B cell (primary cell): ENCODE measurements around the gene HS1BP3. TPM values are rescaled to one million over a fixed set of nuclear protein-coding genes. Genes with fewer than 3 reads are reported as not detected.

Experiments used
- ATAC-seq: fragments of 200-7000 bp; cut with Tn5 transposase; one replicate; pipeline ENCODE4 v1.10.0; 2021; ENCODE audit warnings: low read depth, mild to moderate bottlenecking, moderate number of reproducible peaks, moderate library complexity
- CTCF ChIA-PET: fragments of 350-600 bp; sonication (Branson Sonifier 250); formaldehyde crosslinking; loops from one replicate; lab custom pipeline; 2021; ENCODE audit warnings: antibody characterized with exemption, inconsistent platforms; lab: Charles Lee
- POLR2A ChIA-PET: fragments of 350-600 bp; sonication (Branson Sonifier 250); formaldehyde crosslinking; loops from one replicate; lab custom pipeline; 2021; ENCODE audit warnings: antibody characterized with exemption; lab: Charles Lee
- DNase-seq: peaks from one replicate; pipeline ENCODE4 v3.0.0; 2013
- H2AFZ ChIP-seq: 2 replicates; pipeline ENCODE4 v1.6.1; 2012; ENCODE audit warnings: mild to moderate bottlenecking, low read depth, low read length; ENCODE audit not compliant: insufficient read depth, poor library complexity, severe bottlenecking
- H3K27ac ChIP-seq, 2 donors: 1 replicate in 1 of 2; 2 replicates in 1 of 2; pipeline ENCODE4 v1.5.1; 2012 to 2013; ENCODE audit warnings: low read length in 2 of 2, mild to moderate bottlenecking in 2 of 2, moderate library complexity in 1 of 2
- H3K27me3 ChIP-seq, 4 experiments: fragments of 200-600 bp in 1 of 4; sonication (generic) in 1 of 4; replicated peaks in 1 of 4; 1 replicate in 2 of 4; 2 replicates in 2 of 4; pipeline versions ENCODE4 v1.6.1 to v1.7.0; 2013 to 2016; ENCODE audit warnings: low read length in 3 of 4, mild to moderate bottlenecking in 2 of 4, mixed read lengths in 1 of 4, moderate library complexity in 1 of 4; ENCODE audit not compliant: insufficient read depth in 4 of 4, control insufficient read depth in 3 of 4; ENCODE audit errors: control extremely low read depth in 1 of 4
- H3K36me3 ChIP-seq, 2 experiments: replicated peaks in 1 of 2; 1 replicate in 1 of 2; 2 replicates in 1 of 2; pipeline versions ENCODE4 v1.6.1 to v1.7.1; 2013; ENCODE audit warnings: low read length in 1 of 2; ENCODE audit not compliant: insufficient read depth in 2 of 2, control insufficient read depth in 1 of 2; ENCODE audit errors: control extremely low read depth in 1 of 2, extremely low read depth in 1 of 2
- H3K4me1 ChIP-seq, 2 donors: fragments of 200-600 bp in 1 of 2; sonication (generic) in 1 of 2; 1 replicate in 1 of 2; 2 replicates in 1 of 2; pipeline versions ENCODE4 v1.5.1 to v1.6.1; 2013 to 2017; ENCODE audit warnings: low read length in 2 of 2; ENCODE audit not compliant: control insufficient read depth in 2 of 2, insufficient read depth in 2 of 2
- H3K4me2 ChIP-seq: replicated peaks from 2 replicates; pipeline ENCODE3; 2012; ENCODE audit warnings: mild to moderate bottlenecking, low read depth, low read length; ENCODE audit not compliant: poor library complexity, severe bottlenecking
- H3K4me3 ChIP-seq, 5 experiments: fragments of 200-600 bp in 1 of 5; sonication (generic) in 1 of 5; 1 replicate in 3 of 5; 2 replicates in 2 of 5; pipeline versions ENCODE4 v1.5.1 to v1.7.0; 2011 to 2016; ENCODE audit warnings: low read length in 4 of 5, mild to moderate bottlenecking in 4 of 5, low read depth in 2 of 5, control low read depth in 1 of 5, moderate library complexity in 1 of 5; ENCODE audit not compliant: insufficient read depth in 1 of 5; ENCODE audit errors: control extremely low read depth in 1 of 5, extremely low read depth in 1 of 5
- H3K79me2 ChIP-seq: fragments of 200-600 bp; sonication (generic); one replicate; pipeline ENCODE4 v1.6.0; 2016; ENCODE audit warnings: low read length; ENCODE audit not compliant: control insufficient read depth, insufficient read depth
- H3K9ac ChIP-seq: fragments of 200-600 bp; sonication (generic); 2 replicates; pipeline ENCODE4 v1.6.1; 2017; ENCODE audit warnings: mild to moderate bottlenecking, low read length, moderate library complexity
- H3K9me3 ChIP-seq, 3 donors: one replicate each; pipeline versions ENCODE4 v1.6.1 to v1.7.1; 2013; ENCODE audit warnings: low read length in 2 of 3; ENCODE audit not compliant: control insufficient read depth in 2 of 3, insufficient read depth in 1 of 3; ENCODE audit errors: control extremely low read depth in 1 of 3
- H4K20me1 ChIP-seq: 2 replicates; pipeline ENCODE4 v1.6.0; 2012; ENCODE audit warnings: mild to moderate bottlenecking, low read length; ENCODE audit not compliant: insufficient read depth, control insufficient read depth, poor library complexity, severe bottlenecking
- H3K27ac Mint-ChIP-seq: one replicate; pipeline ENCODE4 v1.8.0; 2021; ENCODE audit warnings: mixed read lengths
- H3K27me3 Mint-ChIP-seq: one replicate; pipeline ENCODE4 v1.8.0; 2021; ENCODE audit warnings: mixed read lengths
- H3K4me1 Mint-ChIP-seq: one replicate; pipeline ENCODE4 v1.8.0; 2021; ENCODE audit warnings: mixed read lengths
- H3K4me3 Mint-ChIP-seq: one replicate; pipeline ENCODE4 v1.8.0; 2021; ENCODE audit warnings: mixed read lengths
- H3K9me3 Mint-ChIP-seq: one replicate; pipeline ENCODE4 v1.8.0; 2022; ENCODE audit warnings: mixed read lengths; ENCODE audit not compliant: insufficient read depth
- EZH2 ChIP-seq: IDR thresholded peaks from 2 replicates; pipeline ENCODE4 v1.6.1; 2012; ENCODE audit warnings: borderline replicate concordance, low read depth, mild to moderate bottlenecking, moderate library complexity, low read length; ENCODE audit not compliant: insufficient read depth, poor library complexity, severe bottlenecking
- whole genome bisulfite sequencing: methylation state at CpG from one replicate; pipeline ENCODE4 v1.1.5; 2013; ENCODE audit warnings: missing lambda C conversion rate; ENCODE audit not compliant: insufficient coverage; 5-methylcytosine and 5-hydroxymethylcytosine counted together
- intact Hi-C: fragments of 100-400 bp; cut with micrococcal nuclease; formaldehyde crosslinking; loops from one replicate; pipeline ENCODE4 v1.10.0; 2022
- polyA plus RNA-seq: library from polyadenylated mRNA; depleted of rRNA; stranded (reverse); fragments of >200 nt; gene quantifications from 2 replicates; pipeline ENCODE4 v1.2.3, GENCODE V29; 2012
- total RNA-seq, 2 donors: library from RNA; stranded (reverse); fragments of 120-200 nt in 1 of 2; gene quantifications; 1 replicate in 1 of 2; 2 replicates in 1 of 2; pipeline versions ENCODE4 v1.2.3 to v1.2.4, GENCODE V29; 2013 to 2022
- TF ChIP-seq, protein P1 (sequence below): fragments of 200-600 bp; IDR thresholded peaks from one replicate; pipeline ENCODE4 v1.8.0; 2022; ENCODE audit warnings: antibody characterized with exemption, mild to moderate bottlenecking

Gene HS1BP3
- total and polyA plus RNA-seq, 2 donors (not counting 1 experiment from before 2014, with no cell fraction given), result 27.8 to 28.7 TPM

GRCh38 chr2:20576598-20577115 is 74.2 kb downstream of the HS1BP3 start:
- no peaks in the 10 kb centered on the region for H3K36me3 ChIP-seq
- intact Hi-C loops, result loop anchor here (1.0 to 5.0 kb wide), 2 partner anchors 19 to 129 kb away; partner anchors contain the start of gene RHOB
- CTCF ChIA-PET, result interaction anchor here (1.4 kb wide), 1 partner anchor 129 kb away, joined by 7 read pairs; the partner anchor contains the start of gene RHOB
- H4K20me1 ChIP-seq, result no peaks in the 10 kb centered on the region
- POLR2A ChIA-PET, result interaction anchor here (1.9 kb wide), 1 partner anchor 129 kb away, joined by 7 read pairs; the partner anchor contains the start of gene RHOB
- ATAC-seq (peak; percentile 76), DNase-seq (peak; percentile 74)
- WGBS, result 69% methylated on average over 2 of the region's 5 CpGs
- H3K9me3 ChIP-seq, result peaks cover 0 to 5% (median 2%) of the 10 kb centered on the region in 3 donors
- peak overlapping the region; percentile 79 for H2AFZ ChIP-seq
- TF ChIP-seq, protein P1, sequence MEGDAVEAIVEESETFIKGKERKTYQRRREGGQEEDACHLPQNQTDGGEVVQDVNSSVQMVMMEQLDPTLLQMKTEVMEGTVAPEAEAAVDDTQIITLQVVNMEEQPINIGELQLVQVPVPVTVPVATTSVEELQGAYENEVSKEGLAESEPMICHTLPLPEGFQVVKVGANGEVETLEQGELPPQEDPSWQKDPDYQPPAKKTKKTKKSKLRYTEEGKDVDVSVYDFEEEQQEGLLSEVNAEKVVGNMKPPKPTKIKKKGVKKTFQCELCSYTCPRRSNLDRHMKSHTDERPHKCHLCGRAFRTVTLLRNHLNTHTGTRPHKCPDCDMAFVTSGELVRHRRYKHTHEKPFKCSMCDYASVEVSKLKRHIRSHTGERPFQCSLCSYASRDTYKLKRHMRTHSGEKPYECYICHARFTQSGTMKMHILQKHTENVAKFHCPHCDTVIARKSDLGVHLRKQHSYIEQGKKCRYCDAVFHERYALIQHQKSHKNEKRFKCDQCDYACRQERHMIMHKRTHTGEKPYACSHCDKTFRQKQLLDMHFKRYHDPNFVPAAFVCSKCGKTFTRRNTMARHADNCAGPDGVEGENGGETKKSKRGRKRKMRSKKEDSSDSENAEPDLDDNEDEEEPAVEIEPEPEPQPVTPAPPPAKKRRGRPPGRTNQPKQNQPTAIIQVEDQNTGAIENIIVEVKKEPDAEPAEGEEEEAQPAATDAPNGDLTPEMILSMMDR, result no peak
- TF ChIP-seq EZH2, result no peak
- H3K4me1 Mint-ChIP-seq, result peaks cover 23% of the 10 kb centered on the region
- peak overlapping the region; percentile 68 for H3K4me2 ChIP-seq
- H3K4me1 ChIP-seq, result peaks cover 27 to 34% of the 10 kb centered on the region in 2 donors
- no peaks in the 10 kb centered on the region for H3K27me3 ChIP-seq
- H3K27ac ChIP-seq, result peak overlapping the region; percentile 37 to 65
- peak overlapping the region; percentile 50 for H3K9ac ChIP-seq
- H3K4me3 Mint-ChIP-seq, result peak overlapping the region; percentile 82
- no peaks in the 10 kb centered on the region for H3K79me2 ChIP-seq
- H3K4me3 ChIP-seq, result peak overlapping the region in 4 of 5 experiments; percentile 5 to 42 (median 28)
- no peaks in the 10 kb centered on the region for H3K9me3 Mint-ChIP-seq
- no peaks in the 10 kb centered on the region for H3K27me3 Mint-ChIP-seq
- peak overlapping the region; percentile 12 for H3K27ac Mint-ChIP-seq
